H1 (cell line): ENCODE measurements around the gene CDC73. TPM values are rescaled to one million over a fixed set of nuclear protein-coding genes. Genes with fewer than 3 reads are reported as not detected.

Source experiments
- BRCA1 ChIP-seq: IDR thresholded peaks from 2 replicates; pipeline ENCODE4 v1.6.1; 2012; ENCODE audit warnings: low read depth, low read length, improper control_type of control experiment
- CBX8 ChIP-seq: fragments of 300-800, 300-1000 bp; sonication (generic); IDR thresholded peaks from 2 replicates; pipeline ENCODE4 v1.7.1; 2016; ENCODE audit warnings: low read depth, low read length, borderline replicate concordance
- POU5F1 ChIP-seq: IDR thresholded peaks from 2 replicates; pipeline ENCODE4 v1.6.1; 2011; ENCODE audit warnings: low read depth, mild to moderate bottlenecking, low read length, moderate library complexity
- SIX5 ChIP-seq: IDR thresholded peaks from 2 replicates; pipeline ENCODE4 v1.6.1; 2011; ENCODE audit warnings: mild to moderate bottlenecking, low read depth, low read length
- TAF7 ChIP-seq: optimal IDR thresholded peaks from 2 replicates; pipeline ENCODE3; 2011; ENCODE audit warnings: low read depth, mild to moderate bottlenecking, inconsistent platforms, low read length, moderate library complexity, borderline replicate concordance
- USF2 ChIP-seq: IDR thresholded peaks from 2 replicates; pipeline ENCODE4 v1.6.1; 2011; ENCODE audit warnings: low read length, improper control_type of control experiment
- YY1 ChIP-seq: IDR thresholded peaks from 2 replicates; pipeline ENCODE4 v1.6.1; 2011; ENCODE audit warnings: low read depth, mild to moderate bottlenecking, low read length
- polyA plus RNA-seq, 7 experiments: library from polyadenylated mRNA; depleted of rRNA in 3 of 7; stranded (reverse) in 5 of 7; unstranded in 2 of 7; fragments of >200 nt in 5 of 7; fragments of 200-250 nt in 2 of 7; gene quantifications; 1 replicate in 5 of 7; 2 replicates in 1 of 7; 4 replicates in 1 of 7; pipeline versions ENCODE4 v1.2.1 to v1.2.3, GENCODE V29; 2011 to 2013; ENCODE audit warnings: missing spikeins in 2 of 7, mixed read lengths in 2 of 7
- total RNA-seq: library from RNA; stranded (reverse); fragmentation: NEBNext Ultra II Directional; extraction: Animal tissue kit (Norgen Biotek cat#: 25700); gene quantifications from 2 replicates; pipeline ENCODE4 v1.2.1, GENCODE V29; 2021

CDC73 gene
- total and polyA plus RNA-seq, 2 of the 8 experiments (the other 6 are each of a cell fraction or from before 2014, with no cell fraction given) = 9.8 to 64.0 TPM

- TF ChIP-seq YY1 (no peak), USF2 (no peak), SIX5 (no peak), BRCA1 (no peak), POU5F1 (no peak), CBX8 (no peak), TAF7 (no peak)
Observed at GRCh38 chr1:193264313-193265065, 142.7 kb downstream of the CDC73 start (continued).
